Measurements from ENCODE around the gene MDFIC. TPM values are rescaled to one million over a fixed set of nuclear protein-coding genes. Genes with fewer than 3 reads are reported as not detected.
A peak's percentile ranks its signal among the peaks of the same experiment; 100 is the strongest.

MDFIC gene
- total RNA-seq, 1 donor from 2014 or later, result 5.4 TPM

GRCh38 chr7:115015619-115016018, 93.7 kb downstream of the MDFIC start:
- no peaks in the 10 kb centered on the region for H3K4me1 Mint-ChIP-seq (ENCODE audit: low read depth)
- TF ChIP-seq CTCF (IDR thresholded peaks at IDR 0.05; ENCODE audit: unreplicated experiment), result no peak
- no peaks in the 10 kb centered on the region for H3K36me3 Mint-ChIP-seq (ENCODE audit: insufficient read depth)
- no peaks in the 10 kb centered on the region for H3K9me3 Mint-ChIP-seq (ENCODE audit: low read depth)
- H3K4me3 Mint-ChIP-seq (ENCODE audit: low read depth), result no peak overlapping the region
- H3K27ac Mint-ChIP-seq, result no peak overlapping the region
- DNase-seq (ENCODE audit: low spot score, unreplicated experiment), result no peak
- H3K27me3 Mint-ChIP-seq, result no peaks in the 10 kb centered on the region

- TF ChIP-seq CTCF (IDR thresholded peaks at IDR 0.05; ENCODE audit: unreplicated experiment), result no peak
- Mint-ChIP-seq H3K4me3 (ENCODE audit: low read depth) (no peak overlapping the region), H3K4me1 (ENCODE audit: low read depth) (no peaks in the 10 kb centered on the region), H3K27me3 (no peaks in the 10 kb centered on the region), H3K27ac (peak overlapping the region; percentile 24), H3K9me3 (ENCODE audit: low read depth) (no peaks in the 10 kb centered on the region), H3K36me3 (ENCODE audit: insufficient read depth) (no peaks in the 10 kb centered on the region)
- no peak for DNase-seq (ENCODE audit: low spot score, unreplicated experiment)
Measured at GRCh38 chr7:115019882-115020605, 98.2 kb downstream of the MDFIC start.

DNA sequence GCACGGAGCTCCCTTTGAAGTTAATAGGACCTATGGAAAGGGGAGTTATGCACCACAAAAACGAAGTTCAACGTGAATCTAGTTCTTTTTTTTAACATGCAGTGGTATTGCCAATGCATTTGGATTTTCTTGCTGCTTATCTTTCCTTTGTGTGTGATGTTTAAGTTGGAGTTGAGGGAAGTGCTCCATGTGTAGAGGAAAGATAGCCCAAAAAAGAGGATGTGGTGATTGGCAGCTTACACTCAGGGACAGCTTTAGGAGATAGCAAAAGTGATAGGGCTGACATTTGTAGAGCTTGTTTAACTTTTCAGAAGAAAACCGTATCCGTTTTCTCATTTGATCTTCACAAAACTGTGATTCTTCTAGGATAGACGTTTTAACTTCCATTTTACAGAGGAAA, 101.3 kb downstream of the MDFIC start:
- Mint-ChIP-seq H3K27ac (no peak overlapping the region), H3K27me3 (no peaks in the 10 kb centered on the region), H3K4me1 (ENCODE audit: low read depth) (no peaks in the 10 kb centered on the region), H3K9me3 (ENCODE audit: low read depth) (no peaks in the 10 kb centered on the region), H3K36me3 (ENCODE audit: insufficient read depth) (no peaks in the 10 kb centered on the region), H3K4me3 (ENCODE audit: low read depth) (no peak overlapping the region)
- no peak for TF ChIP-seq CTCF (IDR thresholded peaks at IDR 0.05; ENCODE audit: unreplicated experiment)
- DNase-seq (ENCODE audit: low spot score, unreplicated experiment), result no peak

- Mint-ChIP-seq H3K27ac (no peak overlapping the region), H3K9me3 (ENCODE audit: low read depth) (no peaks in the 10 kb centered on the region), H3K36me3 (ENCODE audit: insufficient read depth) (no peaks in the 10 kb centered on the region), H3K4me3 (ENCODE audit: low read depth) (no peak overlapping the region), H3K27me3 (no peaks in the 10 kb centered on the region), H3K4me1 (ENCODE audit: low read depth) (no peaks in the 10 kb centered on the region)
- TF ChIP-seq CTCF (IDR thresholded peaks at IDR 0.05; ENCODE audit: unreplicated experiment), result no peak
- DNase-seq (ENCODE audit: low spot score, unreplicated experiment), result no peak
Measured at GRCh38 chr7:115024276-115024675, 102.4 kb downstream of the MDFIC start.

DNA sequence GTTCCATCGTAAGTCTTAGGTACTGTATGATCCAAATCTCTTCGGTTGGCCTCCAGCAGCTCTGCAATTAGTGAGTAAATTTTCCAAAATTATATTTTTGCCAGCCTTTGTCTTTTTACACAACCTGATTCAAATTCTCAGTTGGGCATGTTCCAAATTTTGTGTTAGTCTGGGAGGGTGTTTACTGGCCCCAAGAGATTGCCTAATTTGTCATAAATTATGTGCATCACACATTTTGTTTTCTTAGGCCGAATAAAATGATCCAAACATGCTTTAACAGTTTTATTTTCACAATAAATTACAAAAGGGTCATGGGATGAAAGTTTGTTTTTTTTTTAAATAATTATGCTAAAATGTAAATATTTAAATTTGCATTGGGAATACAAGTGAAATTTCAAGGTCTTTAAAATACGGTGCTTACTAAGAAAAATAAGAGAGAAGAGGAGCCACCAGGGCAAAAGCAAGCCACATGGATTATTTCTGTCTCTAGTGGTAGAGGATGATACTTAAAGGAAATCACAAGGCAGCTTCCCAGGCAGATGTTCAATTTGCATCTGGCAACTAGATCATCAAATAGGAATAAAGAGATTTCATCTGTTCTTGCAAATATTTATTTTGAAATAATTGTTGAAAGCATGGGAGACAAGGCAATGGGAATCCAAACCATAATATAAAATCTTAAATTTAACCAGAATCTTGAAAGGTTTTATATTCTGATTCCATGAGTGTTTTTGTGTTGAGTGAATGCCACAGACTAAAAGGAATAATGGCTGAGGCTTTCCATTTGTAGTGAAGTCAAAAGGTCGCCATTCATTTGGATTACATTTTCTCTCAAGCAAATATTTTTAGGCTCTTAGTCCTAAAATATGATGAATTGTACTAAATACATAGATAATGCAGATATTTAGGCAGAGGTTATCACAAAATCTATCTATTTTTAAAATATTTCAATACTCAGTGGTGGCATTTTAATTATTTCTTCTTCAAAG, 111.1 kb downstream of the MDFIC start:
- H3K27me3 Mint-ChIP-seq, result no peaks in the 10 kb centered on the region
- no peak overlapping the region for H3K4me3 Mint-ChIP-seq (ENCODE audit: low read depth)
- no peak for TF ChIP-seq CTCF (IDR thresholded peaks at IDR 0.05; ENCODE audit: unreplicated experiment)
- no peaks in the 10 kb centered on the region for H3K4me1 Mint-ChIP-seq (ENCODE audit: low read depth)
- H3K9me3 Mint-ChIP-seq (ENCODE audit: low read depth), result no peaks in the 10 kb centered on the region
- no peaks in the 10 kb centered on the region for H3K36me3 Mint-ChIP-seq (ENCODE audit: insufficient read depth)
- DNase-seq (ENCODE audit: low spot score, unreplicated experiment), result no peak
- H3K27ac Mint-ChIP-seq, result no peak overlapping the region
